ENCODE measurements around the gene SUFU. TPM values are rescaled to one million over a fixed set of nuclear protein-coding genes. Genes with fewer than 3 reads are reported as not detected.
A peak's percentile ranks its signal among the peaks of the same experiment; 100 is the strongest.

Gene SUFU
- total and polyA plus RNA-seq, 2 experiments from 2014 or later = 2.8 to 5.6 TPM

DNA sequence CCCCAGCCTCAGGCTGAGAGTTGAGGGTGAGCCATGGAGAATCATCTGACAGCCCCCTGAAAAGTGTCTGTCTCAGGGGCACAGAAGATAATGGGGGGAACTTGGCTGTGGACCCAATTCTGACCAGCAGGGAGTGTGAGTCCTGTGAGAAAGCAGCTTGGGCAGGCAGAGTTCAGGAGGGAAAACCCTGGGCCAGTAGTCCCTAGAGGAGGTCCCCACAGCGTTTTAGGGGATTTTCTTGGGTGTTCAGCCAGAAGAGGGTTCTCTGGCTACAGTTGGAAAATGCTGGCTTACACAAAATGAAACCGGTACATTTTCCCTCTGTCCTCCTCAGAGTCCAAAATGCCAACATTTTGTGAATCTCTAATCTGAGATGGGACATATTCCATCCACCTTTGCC, 104.7 kb downstream of the SUFU start (continued):
- TF ChIP-seq, protein P1, sequence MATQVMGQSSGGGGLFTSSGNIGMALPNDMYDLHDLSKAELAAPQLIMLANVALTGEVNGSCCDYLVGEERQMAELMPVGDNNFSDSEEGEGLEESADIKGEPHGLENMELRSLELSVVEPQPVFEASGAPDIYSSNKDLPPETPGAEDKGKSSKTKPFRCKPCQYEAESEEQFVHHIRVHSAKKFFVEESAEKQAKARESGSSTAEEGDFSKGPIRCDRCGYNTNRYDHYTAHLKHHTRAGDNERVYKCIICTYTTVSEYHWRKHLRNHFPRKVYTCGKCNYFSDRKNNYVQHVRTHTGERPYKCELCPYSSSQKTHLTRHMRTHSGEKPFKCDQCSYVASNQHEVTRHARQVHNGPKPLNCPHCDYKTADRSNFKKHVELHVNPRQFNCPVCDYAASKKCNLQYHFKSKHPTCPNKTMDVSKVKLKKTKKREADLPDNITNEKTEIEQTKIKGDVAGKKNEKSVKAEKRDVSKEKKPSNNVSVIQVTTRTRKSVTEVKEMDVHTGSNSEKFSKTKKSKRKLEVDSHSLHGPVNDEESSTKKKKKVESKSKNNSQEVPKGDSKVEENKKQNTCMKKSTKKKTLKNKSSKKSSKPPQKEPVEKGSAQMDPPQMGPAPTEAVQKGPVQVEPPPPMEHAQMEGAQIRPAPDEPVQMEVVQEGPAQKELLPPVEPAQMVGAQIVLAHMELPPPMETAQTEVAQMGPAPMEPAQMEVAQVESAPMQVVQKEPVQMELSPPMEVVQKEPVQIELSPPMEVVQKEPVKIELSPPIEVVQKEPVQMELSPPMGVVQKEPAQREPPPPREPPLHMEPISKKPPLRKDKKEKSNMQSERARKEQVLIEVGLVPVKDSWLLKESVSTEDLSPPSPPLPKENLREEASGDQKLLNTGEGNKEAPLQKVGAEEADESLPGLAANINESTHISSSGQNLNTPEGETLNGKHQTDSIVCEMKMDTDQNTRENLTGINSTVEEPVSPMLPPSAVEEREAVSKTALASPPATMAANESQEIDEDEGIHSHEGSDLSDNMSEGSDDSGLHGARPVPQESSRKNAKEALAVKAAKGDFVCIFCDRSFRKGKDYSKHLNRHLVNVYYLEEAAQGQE (IDR thresholded peaks at IDR 0.05; ENCODE audit: unreplicated experiment) = no peak
- TF ChIP-seq ZNF114 (CRISPR knock-in tag; IDR thresholded peaks at IDR 0.05) = no peak
- TF ChIP-seq, protein P2, sequence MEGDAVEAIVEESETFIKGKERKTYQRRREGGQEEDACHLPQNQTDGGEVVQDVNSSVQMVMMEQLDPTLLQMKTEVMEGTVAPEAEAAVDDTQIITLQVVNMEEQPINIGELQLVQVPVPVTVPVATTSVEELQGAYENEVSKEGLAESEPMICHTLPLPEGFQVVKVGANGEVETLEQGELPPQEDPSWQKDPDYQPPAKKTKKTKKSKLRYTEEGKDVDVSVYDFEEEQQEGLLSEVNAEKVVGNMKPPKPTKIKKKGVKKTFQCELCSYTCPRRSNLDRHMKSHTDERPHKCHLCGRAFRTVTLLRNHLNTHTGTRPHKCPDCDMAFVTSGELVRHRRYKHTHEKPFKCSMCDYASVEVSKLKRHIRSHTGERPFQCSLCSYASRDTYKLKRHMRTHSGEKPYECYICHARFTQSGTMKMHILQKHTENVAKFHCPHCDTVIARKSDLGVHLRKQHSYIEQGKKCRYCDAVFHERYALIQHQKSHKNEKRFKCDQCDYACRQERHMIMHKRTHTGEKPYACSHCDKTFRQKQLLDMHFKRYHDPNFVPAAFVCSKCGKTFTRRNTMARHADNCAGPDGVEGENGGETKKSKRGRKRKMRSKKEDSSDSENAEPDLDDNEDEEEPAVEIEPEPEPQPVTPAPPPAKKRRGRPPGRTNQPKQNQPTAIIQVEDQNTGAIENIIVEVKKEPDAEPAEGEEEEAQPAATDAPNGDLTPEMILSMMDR (conservative IDR thresholded peaks at IDR 0.05; ENCODE audit: low read depth in 2 of 2) = peak; percentile 35 to 47; a peak in 3 of 4 replicates
- no peak for TF ChIP-seq JUNB (IDR thresholded peaks at IDR 0.05; ENCODE audit: unreplicated experiment)
- TF ChIP-seq POLR2AphosphoS5 (IDR thresholded peaks at IDR 0.05; ENCODE audit: low read depth) = no peak
- TF ChIP-seq, protein P3, sequence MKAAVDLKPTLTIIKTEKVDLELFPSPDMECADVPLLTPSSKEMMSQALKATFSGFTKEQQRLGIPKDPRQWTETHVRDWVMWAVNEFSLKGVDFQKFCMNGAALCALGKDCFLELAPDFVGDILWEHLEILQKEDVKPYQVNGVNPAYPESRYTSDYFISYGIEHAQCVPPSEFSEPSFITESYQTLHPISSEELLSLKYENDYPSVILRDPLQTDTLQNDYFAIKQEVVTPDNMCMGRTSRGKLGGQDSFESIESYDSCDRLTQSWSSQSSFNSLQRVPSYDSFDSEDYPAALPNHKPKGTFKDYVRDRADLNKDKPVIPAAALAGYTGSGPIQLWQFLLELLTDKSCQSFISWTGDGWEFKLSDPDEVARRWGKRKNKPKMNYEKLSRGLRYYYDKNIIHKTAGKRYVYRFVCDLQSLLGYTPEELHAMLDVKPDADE (IDR thresholded peaks at IDR 0.05) = no peak

DNA sequence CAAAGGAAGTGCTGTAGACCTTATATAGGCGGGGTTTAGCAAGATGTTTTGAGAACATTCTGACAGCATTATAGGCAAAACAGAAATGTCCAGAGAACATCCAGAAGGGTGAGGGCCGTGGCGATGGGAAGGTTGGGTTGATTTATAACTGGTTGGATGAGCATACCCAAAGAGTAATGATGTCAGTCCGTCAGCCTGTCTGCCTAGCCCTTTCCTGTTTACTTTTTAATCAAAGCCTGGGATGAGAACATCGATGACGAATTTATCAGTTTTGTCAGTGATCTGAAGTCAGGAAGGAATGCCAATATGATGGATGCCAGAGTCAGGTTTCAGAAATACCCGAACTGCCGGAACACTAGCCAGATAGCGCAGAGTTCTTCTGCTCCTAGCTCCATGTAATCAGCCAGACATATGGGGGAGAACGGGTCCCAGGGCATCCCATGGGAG, 106.7 kb downstream of the SUFU start:
- Histone ChIP-seq H2AFZ (no peak overlapping the region), H3K4me2 (no peak overlapping the region), H4K20me1 (replicated peaks; ENCODE audit: insufficient read depth) (no peaks in the 10 kb centered on the region), H3K27me3 (ENCODE audit: insufficient read depth) (no peaks in the 10 kb centered on the region), H3K79me2 (replicated peaks; ENCODE audit: insufficient read depth) (no peaks in the 10 kb centered on the region), H3F3A (replicated peaks; ENCODE audit: low read depth) (no peaks in the 10 kb centered on the region), H3K4me3 (no peak overlapping the region), H3K9me2 (ENCODE audit: insufficient read depth) (no peaks in the 10 kb centered on the region), H3K4me1 (ENCODE audit: insufficient read depth) (peaks cover 2% of the 10 kb centered on the region; the same call in 1 of the 2 replicates), H3K36me3 (ENCODE audit: insufficient read depth) (no peaks in the 10 kb centered on the region), H3K27ac (ENCODE audit: low read depth) (no peak overlapping the region)
- Mint-ChIP-seq H3K9me3 (no peaks in the 10 kb centered on the region; the same call in 2 of the 3 replicates), H3K27ac (no peak overlapping the region), H3K27me3 (ENCODE audit: insufficient read depth, low read depth, poor library complexity) (peaks cover 3% of the 10 kb centered on the region), H3K4me3 (no peak overlapping the region), H3K36me3 (ENCODE audit: low read depth) (no peaks in the 10 kb centered on the region), H3K4me1 (peaks cover 6% of the 10 kb centered on the region)
- DNase-seq (ENCODE audit: low spot score) = no peak
- ATAC-seq = no peak
- TF ChIP-seq EZH2phosphoT487 (IDR thresholded peaks at IDR 0.05; ENCODE audit: unreplicated experiment) = no peak
- no peak for TF ChIP-seq ZNF331 (CRISPR knock-in tag; IDR thresholded peaks at IDR 0.05; ENCODE audit: low read depth)
- TF ChIP-seq, protein P2 (conservative IDR thresholded peaks at IDR 0.05; ENCODE audit: low read depth in 2 of 2) = no peak
- TF ChIP-seq NANOG (IDR thresholded peaks at IDR 0.05; ENCODE audit: borderline replicate concordance) = no peak
- TF ChIP-seq, protein P1 (IDR thresholded peaks at IDR 0.05; ENCODE audit: unreplicated experiment) = no peak
- no peak for TF ChIP-seq POLR2AphosphoS5 (IDR thresholded peaks at IDR 0.05; ENCODE audit: low read depth)
- TF ChIP-seq CREB1 (CRISPR knock-in tag; IDR thresholded peaks at IDR 0.05; ENCODE audit: low read depth) = no peak
